H1 (cell line): ENCODE measurements around the gene ERG28. TPM values are rescaled to one million over a fixed set of nuclear protein-coding genes. Genes with fewer than 3 reads are reported as not detected.

Source experiments
- BCL11A ChIP-seq, 2 experiments: IDR thresholded peaks; one replicate each; pipeline ENCODE4 v1.6.1; 2011; ENCODE audit warnings: low read depth in 2 of 2, low read length in 2 of 2, mild to moderate bottlenecking in 2 of 2
- CTCF ChIP-seq, 3 experiments: IDR thresholded peaks; 1 replicate in 2 of 3; 2 replicates in 1 of 3; pipeline versions ENCODE4 v1.5.1 to v1.6.1; 2011; ENCODE audit warnings: low read length in 3 of 3, mild to moderate bottlenecking in 3 of 3, inconsistent platforms in 2 of 3, low read depth in 1 of 3, moderate library complexity in 1 of 3; ENCODE audit not compliant: insufficient read depth in 1 of 3; ENCODE audit errors: control extremely low read depth in 1 of 3
- EGR1 ChIP-seq: IDR thresholded peaks from 2 replicates; pipeline ENCODE4 v1.6.1; 2011; ENCODE audit warnings: low read depth, low read length, borderline replicate concordance
- polyA plus RNA-seq, 7 experiments: library from polyadenylated mRNA; depleted of rRNA in 3 of 7; stranded (reverse) in 5 of 7; unstranded in 2 of 7; fragments of >200 nt in 5 of 7; fragments of 200-250 nt in 2 of 7; gene quantifications; 1 replicate in 5 of 7; 2 replicates in 1 of 7; 4 replicates in 1 of 7; pipeline versions ENCODE4 v1.2.1 to v1.2.3, GENCODE V29; 2011 to 2013; ENCODE audit warnings: missing spikeins in 2 of 7, mixed read lengths in 2 of 7
- total RNA-seq: library from RNA; stranded (reverse); fragmentation: NEBNext Ultra II Directional; extraction: Animal tissue kit (Norgen Biotek cat#: 25700); gene quantifications from 2 replicates; pipeline ENCODE4 v1.2.1, GENCODE V29; 2021

Gene ERG28
- total and polyA plus RNA-seq, 2 of the 8 experiments (the other 6 are each of a cell fraction or from before 2014, with no cell fraction given): 32.6 to 56.7 TPM

- TF ChIP-seq CTCF (IDR thresholded peaks at IDR 0.05; ENCODE audit: control extremely low read depth in 1 of 3, insufficient read depth in 1 of 3, low read depth in 1 of 3, low read length in 3 of 3): no peak
- no peak for TF ChIP-seq BCL11A (IDR thresholded peaks at IDR 0.05; ENCODE audit: low read depth in 2 of 2, low read length in 2 of 2)
- no peak for TF ChIP-seq EGR1
Observed at GRCh38 chr14:75647640-75648039, 13.0 kb downstream of the ERG28 start (continued).
